ENCODE measurements around the gene ARFGAP1. TPM values are rescaled to one million over a fixed set of nuclear protein-coding genes. Genes with fewer than 3 reads are reported as not detected.

Gene ARFGAP1
- total RNA-seq, 3 donors from 2014 or later: 76.5 to 85.8 (median 82.4) TPM

DNA sequence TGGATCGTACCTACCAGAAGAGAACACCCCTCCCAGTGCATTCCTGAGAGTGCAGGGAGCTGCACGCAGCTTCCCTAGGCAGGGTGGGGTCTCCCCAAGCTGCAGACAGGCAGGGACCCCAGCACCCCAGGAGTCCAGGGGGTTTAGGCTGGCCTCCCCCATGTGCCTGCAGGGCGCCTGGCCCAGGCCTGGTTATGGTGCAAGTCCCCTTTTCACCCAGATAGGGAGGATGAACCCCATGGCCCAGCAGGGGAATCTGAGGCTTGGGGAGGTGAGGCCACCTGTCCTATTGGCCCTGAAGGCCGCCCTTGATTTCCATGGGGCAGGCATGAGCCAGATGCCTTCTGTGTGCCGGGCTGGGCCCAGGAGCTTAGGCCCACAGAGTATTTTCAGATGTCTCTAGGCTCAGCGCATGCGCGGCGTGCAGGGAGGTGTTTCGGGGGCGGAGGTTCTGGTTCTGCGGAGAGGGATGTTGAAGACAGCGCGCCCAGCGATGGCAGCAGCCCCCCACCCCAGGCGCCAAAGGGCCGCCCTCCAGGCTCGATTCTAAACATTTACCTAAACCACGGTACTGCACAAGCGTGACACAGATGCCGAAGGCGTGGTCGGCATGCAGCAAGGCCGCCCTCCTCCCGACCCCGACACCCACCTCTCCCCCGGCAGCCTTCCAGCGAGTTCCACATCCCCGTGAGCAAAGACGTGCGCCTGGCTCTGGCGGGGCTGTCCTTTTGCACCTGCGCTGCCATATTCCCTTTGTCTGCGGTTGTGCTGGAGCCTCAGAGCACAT, 49.7 kb downstream of the ARFGAP1 start:
- ATAC-seq (no peak), DNase-seq (peak in 1 of 3 donors; percentile 27)
- no peaks in the 10 kb centered on the region for H3K9me3 ChIP-seq
- H3K4me3 ChIP-seq: no peak overlapping the region
- intact Hi-C loops (cut with DNase I, micrococcal nuclease): no loop called here
- H3K4me1 ChIP-seq (ENCODE audit: low read depth): no peaks in the 10 kb centered on the region
- no peaks in the 10 kb centered on the region for H3K36me3 ChIP-seq (ENCODE audit: low read depth)
- TF ChIP-seq, protein P1, sequence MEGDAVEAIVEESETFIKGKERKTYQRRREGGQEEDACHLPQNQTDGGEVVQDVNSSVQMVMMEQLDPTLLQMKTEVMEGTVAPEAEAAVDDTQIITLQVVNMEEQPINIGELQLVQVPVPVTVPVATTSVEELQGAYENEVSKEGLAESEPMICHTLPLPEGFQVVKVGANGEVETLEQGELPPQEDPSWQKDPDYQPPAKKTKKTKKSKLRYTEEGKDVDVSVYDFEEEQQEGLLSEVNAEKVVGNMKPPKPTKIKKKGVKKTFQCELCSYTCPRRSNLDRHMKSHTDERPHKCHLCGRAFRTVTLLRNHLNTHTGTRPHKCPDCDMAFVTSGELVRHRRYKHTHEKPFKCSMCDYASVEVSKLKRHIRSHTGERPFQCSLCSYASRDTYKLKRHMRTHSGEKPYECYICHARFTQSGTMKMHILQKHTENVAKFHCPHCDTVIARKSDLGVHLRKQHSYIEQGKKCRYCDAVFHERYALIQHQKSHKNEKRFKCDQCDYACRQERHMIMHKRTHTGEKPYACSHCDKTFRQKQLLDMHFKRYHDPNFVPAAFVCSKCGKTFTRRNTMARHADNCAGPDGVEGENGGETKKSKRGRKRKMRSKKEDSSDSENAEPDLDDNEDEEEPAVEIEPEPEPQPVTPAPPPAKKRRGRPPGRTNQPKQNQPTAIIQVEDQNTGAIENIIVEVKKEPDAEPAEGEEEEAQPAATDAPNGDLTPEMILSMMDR (IDR thresholded peaks at IDR 0.05): no peak

DNA sequence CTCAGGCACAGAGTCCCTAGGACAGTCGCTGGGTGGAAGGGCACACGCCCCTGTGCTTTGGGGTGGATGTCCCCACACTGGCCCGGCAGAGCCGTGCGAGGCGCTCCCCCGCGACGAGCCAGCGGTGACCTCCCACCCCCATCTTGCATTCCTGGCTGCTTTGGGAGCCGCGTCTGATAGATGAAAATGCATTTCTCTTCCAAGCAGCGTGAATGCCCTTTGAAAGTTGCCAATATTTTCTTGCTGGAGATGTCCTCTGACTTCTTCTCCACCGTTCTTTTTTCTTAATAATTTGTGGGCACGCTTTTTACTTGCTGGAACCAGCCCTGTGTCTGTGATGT, 50.3 kb downstream of the ARFGAP1 start:
- no peaks in the 10 kb centered on the region for H3K36me3 ChIP-seq (ENCODE audit: low read depth)
- no peak overlapping the region for H3K4me3 ChIP-seq
- ATAC-seq: no peak
- DNase-seq: no peak
- H3K4me1 ChIP-seq (ENCODE audit: low read depth): no peaks in the 10 kb centered on the region
- intact Hi-C loops (cut with DNase I, micrococcal nuclease): no loop called here
- TF ChIP-seq, protein P1 (IDR thresholded peaks at IDR 0.05): no peak
- H3K9me3 ChIP-seq: no peaks in the 10 kb centered on the region

DNA sequence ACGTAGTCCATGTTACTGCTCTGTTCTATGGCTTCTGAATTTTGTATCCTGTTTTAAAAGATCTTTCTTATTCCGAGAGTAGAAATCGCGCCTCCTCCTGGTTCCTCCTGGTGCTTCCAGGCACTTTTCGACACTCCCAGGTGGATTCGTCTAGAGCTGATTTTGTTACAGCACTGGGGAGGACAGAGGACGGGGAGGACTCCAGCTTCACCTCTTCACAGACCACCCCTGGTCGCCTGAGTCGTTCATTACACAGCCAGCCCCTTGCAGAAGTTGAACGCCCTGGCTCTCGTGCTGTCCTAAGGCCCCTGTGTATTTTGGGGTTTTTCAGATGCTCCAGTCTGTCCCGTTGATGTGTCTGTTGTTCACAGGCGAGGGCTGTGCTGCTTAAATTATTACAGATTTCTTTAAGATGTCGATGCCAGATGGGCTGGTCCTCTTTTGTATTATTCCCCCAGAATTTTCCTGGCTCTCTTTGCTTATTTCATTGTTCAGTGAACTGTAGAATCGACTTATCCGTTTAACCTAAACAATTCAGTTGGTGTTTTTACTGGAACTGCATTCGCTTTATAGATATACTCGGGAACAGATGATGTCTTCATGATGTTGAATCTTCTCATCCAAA, 50.9 kb downstream of the ARFGAP1 start:
- intact Hi-C loops (cut with DNase I, micrococcal nuclease): no loop called here
- TF ChIP-seq, protein P1 (IDR thresholded peaks at IDR 0.05): no peak
- no peaks in the 10 kb centered on the region for H3K36me3 ChIP-seq (ENCODE audit: low read depth)
- ATAC-seq: no peak
- H3K9me3 ChIP-seq: no peaks in the 10 kb centered on the region
- DNase-seq: no peak
- H3K4me1 ChIP-seq (ENCODE audit: low read depth): no peaks in the 10 kb centered on the region
- no peak overlapping the region for H3K4me3 ChIP-seq

DNA sequence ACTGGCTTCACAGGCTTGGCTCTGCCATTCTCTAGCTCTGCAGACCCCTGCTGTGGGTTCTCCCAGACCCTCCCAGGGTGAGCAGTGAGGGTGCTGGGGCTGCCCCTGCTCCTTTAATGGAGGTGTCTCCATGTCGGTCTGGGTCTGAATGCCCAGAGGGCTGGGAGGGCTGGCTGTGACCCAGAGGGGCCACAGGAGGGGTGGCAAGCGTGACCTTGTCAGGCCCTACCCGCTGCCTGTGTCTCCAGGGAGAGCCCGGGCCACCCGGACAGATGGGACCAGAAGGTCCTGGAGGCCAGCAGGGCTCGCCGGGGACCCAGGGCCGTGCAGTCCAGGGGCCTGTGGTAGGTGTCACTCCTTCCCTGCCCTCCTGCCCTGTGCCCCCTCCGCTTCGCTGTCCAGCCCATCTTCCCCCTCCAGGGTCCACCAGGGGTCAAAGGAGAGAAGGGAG, 52.4 kb downstream of the ARFGAP1 start:
- Histone ChIP-seq H3K4me3 (no peak overlapping the region), H3K36me3 (ENCODE audit: low read depth) (no peaks in the 10 kb centered on the region), H3K4me1 (ENCODE audit: low read depth) (no peaks in the 10 kb centered on the region), H3K9me3 (no peaks in the 10 kb centered on the region)
- intact Hi-C loops (cut with DNase I, micrococcal nuclease): no loop called here
- TF ChIP-seq, protein P1 (IDR thresholded peaks at IDR 0.05): no peak
- ATAC-seq: no peak
- peak in 1 of 3 donors; percentile 17 for DNase-seq

DNA sequence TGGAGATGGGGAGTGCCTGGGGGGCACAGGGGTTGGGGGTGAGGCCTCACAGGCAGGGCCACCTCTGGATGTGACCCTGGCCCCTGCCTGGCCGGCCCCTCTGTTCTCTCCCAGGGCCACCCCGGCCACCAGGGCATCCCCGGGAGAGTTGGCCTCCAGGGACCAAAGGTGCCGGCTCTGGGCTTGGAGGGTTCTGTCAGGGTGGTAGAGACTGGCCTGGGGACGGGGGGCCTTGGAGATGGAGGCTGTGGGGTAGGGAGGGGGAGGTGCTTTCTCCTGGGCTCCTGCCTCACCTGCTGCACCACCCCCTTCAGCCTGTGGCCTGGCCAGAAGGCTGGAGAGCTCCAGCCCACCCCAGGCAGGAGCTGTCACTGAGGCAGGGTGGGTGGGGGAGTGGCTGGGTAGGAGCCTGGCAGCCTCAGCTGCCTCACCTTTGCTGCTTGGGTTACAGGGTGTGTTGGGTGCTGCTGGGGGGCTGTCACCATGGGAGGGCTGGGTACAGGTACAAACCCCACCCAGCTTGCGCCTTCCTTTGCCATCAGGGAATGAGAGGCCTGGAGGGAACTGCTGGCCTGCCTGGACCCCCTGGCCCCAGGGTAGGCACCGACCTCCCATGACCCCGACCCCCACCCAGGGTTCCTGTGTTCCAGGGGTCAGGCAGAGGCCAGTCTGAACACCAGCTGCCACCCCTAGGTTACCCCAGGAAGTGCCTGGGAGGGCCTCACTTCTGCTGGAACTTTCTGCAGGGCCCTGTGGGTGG, 53.1 kb downstream of the ARFGAP1 start:
- ATAC-seq (no peak), DNase-seq (peak in 2 of 3 donors; percentile 7 to 30)
- H3K4me3 ChIP-seq: no peak overlapping the region
- H3K36me3 ChIP-seq (ENCODE audit: low read depth): no peaks in the 10 kb centered on the region
- H3K4me1 ChIP-seq (ENCODE audit: low read depth): no peaks in the 10 kb centered on the region
- H3K9me3 ChIP-seq: no peaks in the 10 kb centered on the region
- intact Hi-C loops (cut with DNase I, micrococcal nuclease): no loop called here
- TF ChIP-seq, protein P1 (IDR thresholded peaks at IDR 0.05): no peak
